Mesendoderm (in vitro differentiated cells): ENCODE measurements around the gene PAPOLA.

Experiments used
- DNase-seq: peaks from one replicate; pipeline ENCODE4 v3.0.0; 2013
- H2AK5ac ChIP-seq: 2 replicates; pipeline ENCODE4 v1.6.1; 2013; ENCODE audit warnings: low read length, inconsistent platforms
- H2BK120ac ChIP-seq: 2 replicates; pipeline ENCODE4 v1.6.1; 2013; ENCODE audit warnings: low read depth, mild to moderate bottlenecking, low read length, moderate library complexity, mixed read lengths
- H2BK15ac ChIP-seq: replicated peaks from 2 replicates; pipeline ENCODE4 v1.6.1; 2013; ENCODE audit warnings: low read depth, mild to moderate bottlenecking, moderate library complexity
- H2BK5ac ChIP-seq: 2 replicates; pipeline ENCODE4 v1.6.1; 2013; ENCODE audit warnings: low read length, inconsistent platforms
- H3K18ac ChIP-seq: 2 replicates; pipeline ENCODE4 v1.6.1; 2013; ENCODE audit warnings: mild to moderate bottlenecking, low read length, mixed read lengths
- H3K23ac ChIP-seq: one replicate; pipeline ENCODE4 v1.6.1; 2013; ENCODE audit warnings: low read length
- H3K27ac ChIP-seq: 2 replicates; pipeline ENCODE4 v1.5.1; 2013; ENCODE audit warnings: low read depth, mild to moderate bottlenecking, inconsistent platforms, low read length, moderate library complexity
- H3K27me3 ChIP-seq: 2 replicates; pipeline ENCODE4 v1.6.1; 2013; ENCODE audit warnings: low read length, control low read depth, mild to moderate bottlenecking, inconsistent platforms; ENCODE audit not compliant: insufficient read depth, poor library complexity
- H3K36me3 ChIP-seq: 2 replicates; pipeline ENCODE4 v1.6.1; 2013; ENCODE audit warnings: low read length, inconsistent platforms; ENCODE audit not compliant: control insufficient read depth, insufficient read depth
- H3K4ac ChIP-seq: one replicate; pipeline ENCODE4 v1.6.1; 2013; ENCODE audit warnings: low read depth, mild to moderate bottlenecking, low read length, moderate library complexity
- H3K4me1 ChIP-seq: 2 replicates; pipeline ENCODE4 v1.6.1; 2013; ENCODE audit warnings: low read depth, low read length, inconsistent platforms; ENCODE audit not compliant: control insufficient read depth
- H3K4me2 ChIP-seq: 2 replicates; pipeline ENCODE4 v1.6.1; 2013; ENCODE audit warnings: low read length
- H3K4me3 ChIP-seq: 2 replicates; pipeline ENCODE4 v1.5.1; 2013; ENCODE audit warnings: mild to moderate bottlenecking, low read length
- H3K56ac ChIP-seq: one replicate; pipeline ENCODE4 v1.6.1; 2013; ENCODE audit warnings: low read length
- H3K79me1 ChIP-seq: 2 replicates; pipeline ENCODE4 v1.6.1; 2013; ENCODE audit warnings: low read length, inconsistent platforms
- H3K79me2 ChIP-seq: 2 replicates; pipeline ENCODE4 v1.6.1; 2013; ENCODE audit warnings: mild to moderate bottlenecking, low read length; ENCODE audit not compliant: control insufficient read depth, insufficient read depth
- H3K9ac ChIP-seq: 2 replicates; pipeline ENCODE4 v1.6.1; 2013; ENCODE audit warnings: low read length, inconsistent platforms
- H4K5ac ChIP-seq: one replicate; pipeline ENCODE4 v1.6.1; 2013; ENCODE audit warnings: low read length
- H4K8ac ChIP-seq: one replicate; pipeline ENCODE4 v1.6.1; 2013; ENCODE audit warnings: low read depth, mild to moderate bottlenecking, control low read depth, low read length, moderate library complexity
- WGBS: extraction: QIAGEN DNeasy Blood & Tissue Kit; methylation state at CpG from one replicate; pipeline ENCODE4 v1.1.7; 2013; ENCODE audit warnings: low lambda C conversion rate, missing lambda C conversion rate; ENCODE audit not compliant: insufficient coverage; ENCODE audit errors: extremely low coverage; 5-methylcytosine and 5-hydroxymethylcytosine counted together

Gene PAPOLA

DNA sequence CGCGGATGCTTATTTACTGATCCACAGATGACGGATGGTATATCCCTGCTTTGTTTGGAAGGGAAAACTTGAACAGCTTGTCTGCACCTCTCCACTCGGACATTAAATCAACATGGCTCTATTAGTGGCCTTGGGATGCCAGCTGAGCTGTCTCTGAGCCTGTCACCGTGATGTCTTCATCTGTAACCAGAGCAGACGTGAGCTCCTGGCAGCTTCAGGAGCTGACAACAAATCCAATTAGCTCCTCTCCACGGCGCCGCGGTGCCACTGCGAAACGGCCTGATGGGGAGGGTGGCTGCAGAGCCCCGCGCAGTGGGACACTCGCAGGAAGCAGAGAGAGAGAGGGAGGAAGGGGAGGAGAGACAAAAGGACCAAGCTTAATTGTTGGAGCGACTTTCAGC lies 112.3 kb downstream of the PAPOLA start:
- H3K27ac ChIP-seq, result no peak overlapping the region

DNA sequence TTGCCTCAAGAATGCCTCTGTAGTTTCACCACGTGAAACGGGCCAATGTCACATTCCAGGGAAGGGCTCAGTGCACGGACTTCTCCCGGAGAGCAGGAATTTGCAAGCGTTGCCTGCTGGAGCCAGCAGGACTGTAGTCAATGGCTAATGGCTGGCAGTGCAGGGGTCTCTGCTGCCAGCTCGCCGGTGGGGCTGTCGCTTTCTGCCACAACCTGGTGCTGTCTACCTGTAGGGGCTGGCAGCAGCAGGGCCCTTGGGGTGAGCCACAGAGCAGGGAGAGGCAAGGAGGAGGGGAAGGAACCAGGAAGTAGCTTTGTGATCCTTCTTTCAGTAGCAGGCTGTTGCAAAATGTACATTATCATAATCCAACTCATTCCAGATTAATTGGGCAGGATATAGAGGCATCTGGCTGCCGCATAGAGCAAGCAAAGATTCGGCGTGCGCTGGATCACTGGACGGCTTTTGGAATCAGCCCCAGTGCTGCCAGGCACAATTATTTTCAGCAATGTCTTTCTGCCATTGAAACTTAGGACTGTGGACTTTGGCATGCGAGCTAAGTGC lies 114.1 kb downstream of the PAPOLA start:
- WGBS, result no CpG with 5 or more reads among the region's 14 CpGs

More for the DNA sequence above, 112.3 kb downstream of the PAPOLA start:
- H3K79me2 ChIP-seq, result no peaks in the 10 kb centered on the region
- no peak overlapping the region for H3K23ac ChIP-seq
- H3K36me3 ChIP-seq, result no peaks in the 10 kb centered on the region
- no peaks in the 10 kb centered on the region for H3K27me3 ChIP-seq
- H3K18ac ChIP-seq, result no peak overlapping the region
- no peak overlapping the region for H3K4me2 ChIP-seq
- no peak overlapping the region for H2BK120ac ChIP-seq
- WGBS, result no CpG with 5 or more reads among the region's 16 CpGs
- H2BK15ac ChIP-seq, result no peak overlapping the region
- H3K56ac ChIP-seq, result no peak overlapping the region
- H3K4me1 ChIP-seq, result no peaks in the 10 kb centered on the region
- no peak for DNase-seq
- no peak overlapping the region for H3K4ac ChIP-seq
- H3K9ac ChIP-seq, result no peak overlapping the region
- no peaks in the 10 kb centered on the region for H3K79me1 ChIP-seq
- H2AK5ac ChIP-seq, result no peak overlapping the region
- H3K4me3 ChIP-seq, result no peak overlapping the region
- no peak overlapping the region for H2BK5ac ChIP-seq
- no peak overlapping the region for H4K5ac ChIP-seq
- H4K8ac ChIP-seq, result no peak overlapping the region

More for the DNA sequence above, 114.1 kb downstream of the PAPOLA start:
- H2BK5ac ChIP-seq, result no peak overlapping the region
- H3K56ac ChIP-seq, result no peak overlapping the region
- no peak overlapping the region for H2AK5ac ChIP-seq
- H2BK120ac ChIP-seq, result no peak overlapping the region
- H3K4me2 ChIP-seq, result no peak overlapping the region
- no peak overlapping the region for H2BK15ac ChIP-seq
- no peaks in the 10 kb centered on the region for H3K27me3 ChIP-seq
- H3K18ac ChIP-seq, result no peak overlapping the region
- H3K79me2 ChIP-seq, result no peaks in the 10 kb centered on the region
- no peaks in the 10 kb centered on the region for H3K4me1 ChIP-seq
- DNase-seq, result no peak
- no peaks in the 10 kb centered on the region for H3K79me1 ChIP-seq
- no peak overlapping the region for H3K9ac ChIP-seq
- no peak overlapping the region for H3K23ac ChIP-seq
- H4K8ac ChIP-seq, result no peak overlapping the region
- H3K4ac ChIP-seq, result no peak overlapping the region
- H4K5ac ChIP-seq, result no peak overlapping the region
- H3K27ac ChIP-seq, result no peak overlapping the region
- no peak overlapping the region for H3K4me3 ChIP-seq
- no peaks in the 10 kb centered on the region for H3K36me3 ChIP-seq
